ENCODE measurements around the gene KCP. TPM values are rescaled to one million over a fixed set of nuclear protein-coding genes. Genes with fewer than 3 reads are reported as not detected.
A peak's percentile ranks its signal among the peaks of the same experiment; 100 is the strongest.

The KCP gene
- total RNA-seq, 1 experiment from 2014 or later: 5.3 TPM

- H3K27me3 Mint-ChIP-seq (ENCODE audit: low read depth): peaks cover 11% of the 10 kb centered on the region
Observed at GRCh38 chr7:128888756-128889095, 21.8 kb downstream of the KCP start.

More at GRCh38 chr7:128888756-128889095, 21.8 kb downstream of the KCP start:
- H4K5ac ChIP-seq (ENCODE audit: insufficient read length, low read depth, low read length): no peak overlapping the region
- no peak overlapping the region for H2BK5ac ChIP-seq (ENCODE audit: insufficient read length, low read length)
- no peak overlapping the region for H3K56ac ChIP-seq (ENCODE audit: insufficient read length, low read depth, low read length)
- no peak overlapping the region for H2AFZ ChIP-seq (ENCODE audit: low read length)
- TF ChIP-seq CTCF (conservative IDR thresholded peaks at IDR 0.05): no peak
- no peak overlapping the region for H4K8ac ChIP-seq (replicated peaks; ENCODE audit: insufficient read length, low read depth, low read length)
- H3K18ac ChIP-seq (ENCODE audit: insufficient read length, low read depth, low read length): no peak overlapping the region
- H3K4ac ChIP-seq (ENCODE audit: low read depth, low read length): no peak overlapping the region
- no peaks in the 10 kb centered on the region for H4K20me1 ChIP-seq (ENCODE audit: control insufficient read depth, insufficient read depth, insufficient read length)
- no peak overlapping the region for H2BK120ac ChIP-seq (ENCODE audit: low read depth, low read length, poor library complexity, severe bottlenecking)
- H3K23ac ChIP-seq (ENCODE audit: insufficient read length, low read depth, low read length): no peak overlapping the region
- peaks cover 9% of the 10 kb centered on the region for H3K23me2 ChIP-seq (ENCODE audit: insufficient read length, low read depth, low read length, poor library complexity, severe bottlenecking)
- no peak overlapping the region for H3K4me3 Mint-ChIP-seq
- H3K9me3 ChIP-seq (ENCODE audit: control insufficient read depth, low read depth, low read length): no peaks in the 10 kb centered on the region
- no peak overlapping the region for H2AK5ac ChIP-seq (ENCODE audit: insufficient read length, low read length)
- no peak overlapping the region for H3K14ac ChIP-seq (ENCODE audit: insufficient read depth, low read length)
- no peak overlapping the region for H2BK20ac ChIP-seq (ENCODE audit: low read depth, low read length, poor library complexity, severe bottlenecking)
- no peaks in the 10 kb centered on the region for H3K9me3 Mint-ChIP-seq
- H3K36me3 Mint-ChIP-seq (ENCODE audit: insufficient read depth in 1 of 3, low read depth in 3 of 3): no peaks in the 10 kb centered on the region; a peak in 1 of 7 replicates
- no peak overlapping the region for H4K91ac ChIP-seq (ENCODE audit: insufficient read length, low read depth, low read length)
- no peaks in the 10 kb centered on the region for H3K4me1 ChIP-seq (ENCODE audit: insufficient read depth, low read length)
- peaks cover 4 to 5% of the 10 kb centered on the region in 2 experiments; a peak in 3 of 4 replicates for H3K4me1 Mint-ChIP-seq
- no peaks in the 10 kb centered on the region for H3K79me2 ChIP-seq (ENCODE audit: insufficient read depth, low read length)
- DNase-seq: no peak
- no peak overlapping the region for H3K9ac ChIP-seq (ENCODE audit: extremely low read depth, insufficient read length, low read length)
- no peak overlapping the region for H2BK12ac ChIP-seq (ENCODE audit: insufficient read length, low read depth, low read length)
- H3K27ac Mint-ChIP-seq: peak overlapping the region in 1 of 3 experiments; percentile 44; a peak in 3 of 7 replicates
- no peak overlapping the region for H3T11ph ChIP-seq (ENCODE audit: low read length)
- no peaks in the 10 kb centered on the region for H3K79me1 ChIP-seq (ENCODE audit: insufficient read depth, low read depth, low read length, poor library complexity, severe bottlenecking)
- H3K27ac ChIP-seq (ENCODE audit: insufficient read length, low read depth, low read length): no peak overlapping the region
- no CpG with 5 or more reads among the region's 11 CpGs for WGBS (ENCODE audit: extremely low coverage, insufficient read length, low lambda C conversion rate)
- no peak overlapping the region for H3K4me2 ChIP-seq (ENCODE audit: insufficient read depth, insufficient read length, low read length)
- H3K27me3 ChIP-seq (ENCODE audit: insufficient read depth, low read length): no peaks in the 10 kb centered on the region
- no peak overlapping the region for H2BK15ac ChIP-seq (ENCODE audit: low read depth, low read length)
